ENCODE data around the gene ARL6IP5. TPM values are rescaled to one million over a fixed set of nuclear protein-coding genes. Genes with fewer than 3 reads are reported as not detected.

ARL6IP5 gene, protein sequence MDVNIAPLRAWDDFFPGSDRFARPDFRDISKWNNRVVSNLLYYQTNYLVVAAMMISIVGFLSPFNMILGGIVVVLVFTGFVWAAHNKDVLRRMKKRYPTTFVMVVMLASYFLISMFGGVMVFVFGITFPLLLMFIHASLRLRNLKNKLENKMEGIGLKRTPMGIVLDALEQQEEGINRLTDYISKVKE
- total RNA-seq: 111 and 116 TPM in 2 replicates
- polyA plus RNA-seq: 96.9 and 129 TPM in 2 replicates
- polyA plus RNA-seq (2011; cell fraction: cytosol; rRNA removed): 96.6 and 110 TPM in 2 replicates
- polyA plus RNA-seq (2011; cell fraction: nucleus; rRNA removed): 37.5 and 46.6 TPM in 2 replicates
- polyA plus RNA-seq (2012): 117 and 149 TPM in 2 replicates
- polyA minus RNA-seq: 181 and 225 TPM in 2 replicates
- polyA minus RNA-seq (2011; cell fraction: cytosol; rRNA and poly(A)+ RNA removed): 26.9 TPM
- 22.4 and 29.2 TPM in 2 replicates for polyA minus RNA-seq (2011; cell fraction: nucleus; rRNA and poly(A)+ RNA removed)
- Bru-seq, nascent RNA: percentile 89 among the genes with signal in this experiment
- percentile 96 among the genes with signal in this experiment for BruChase-seq, experiment 1, labeled RNA remaining after a 6-hour chase
- BruChase-seq, experiment 2, labeled RNA remaining after a 2-hour chase: percentile 86 among the genes with signal in this experiment
- long read RNA-seq, transcript ARL6IP5-201 (3 exons, 2,101 nt): major isoform, 862 of 883 reads
- long read RNA-seq, partial matches to known transcripts: 3 of 883 reads
- long read RNA-seq, other reads (novel, unspliced or antisense): 17 of 883 reads

GRCh38 chr3:69084326-69085167 is at the start of gene ARL6IP5:
ARL6IP5 (plus strand) TSS chr3:69084937; CDS start chr3:69085048, 111 bp downstream.
- peaks cover 45% of the 10 kb centered on the region for H3K79me2 ChIP-seq (ENCODE audit: control insufficient read depth, insufficient read depth, low read length)
- no peaks in the 10 kb centered on the region for H3K36me3 ChIP-seq (ENCODE audit: control insufficient read depth in 2 of 2, extremely low read depth in 1 of 2, insufficient read depth in 2 of 2, low read length in 2 of 2)
- H3K9ac ChIP-seq (replicated peaks; ENCODE audit: extremely low read depth, insufficient read depth, low read length): peak within 1 kb of the TSS; percentile 87
- H4K20me1 ChIP-seq (replicated peaks; ENCODE audit: control insufficient read depth, extremely low read depth, insufficient read depth, low read length): no peaks in the 10 kb centered on the region
- peak; percentile 83 for TF ChIP-seq JUN (IDR thresholded peaks at IDR 0.05; ENCODE audit: borderline replicate concordance, insufficient read depth, insufficient read length, low read depth)
- TF ChIP-seq, protein P1, sequence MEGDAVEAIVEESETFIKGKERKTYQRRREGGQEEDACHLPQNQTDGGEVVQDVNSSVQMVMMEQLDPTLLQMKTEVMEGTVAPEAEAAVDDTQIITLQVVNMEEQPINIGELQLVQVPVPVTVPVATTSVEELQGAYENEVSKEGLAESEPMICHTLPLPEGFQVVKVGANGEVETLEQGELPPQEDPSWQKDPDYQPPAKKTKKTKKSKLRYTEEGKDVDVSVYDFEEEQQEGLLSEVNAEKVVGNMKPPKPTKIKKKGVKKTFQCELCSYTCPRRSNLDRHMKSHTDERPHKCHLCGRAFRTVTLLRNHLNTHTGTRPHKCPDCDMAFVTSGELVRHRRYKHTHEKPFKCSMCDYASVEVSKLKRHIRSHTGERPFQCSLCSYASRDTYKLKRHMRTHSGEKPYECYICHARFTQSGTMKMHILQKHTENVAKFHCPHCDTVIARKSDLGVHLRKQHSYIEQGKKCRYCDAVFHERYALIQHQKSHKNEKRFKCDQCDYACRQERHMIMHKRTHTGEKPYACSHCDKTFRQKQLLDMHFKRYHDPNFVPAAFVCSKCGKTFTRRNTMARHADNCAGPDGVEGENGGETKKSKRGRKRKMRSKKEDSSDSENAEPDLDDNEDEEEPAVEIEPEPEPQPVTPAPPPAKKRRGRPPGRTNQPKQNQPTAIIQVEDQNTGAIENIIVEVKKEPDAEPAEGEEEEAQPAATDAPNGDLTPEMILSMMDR (IDR thresholded peaks at IDR 0.05; ENCODE audit: extremely low read depth in 1 of 2, insufficient read depth in 1 of 2, low read depth in 1 of 2, low read length in 2 of 2): no peak
- TF ChIP-seq FOS (IDR thresholded peaks at IDR 0.05; ENCODE audit: borderline replicate concordance, insufficient read depth, low read length): peak; percentile 66
- TF ChIP-seq EZH2 (IDR thresholded peaks at IDR 0.05; ENCODE audit: borderline replicate concordance, low read depth, low read length, severe bottlenecking): no peak
- peak; percentile 76 for TF ChIP-seq GATA2 (IDR thresholded peaks at IDR 0.05; ENCODE audit: insufficient read depth, insufficient read length, low read depth, low read length)
- TF ChIP-seq MYC (IDR thresholded peaks at IDR 0.05; ENCODE audit: low read depth, low read length): no peak
- TF ChIP-seq POLR2A (IDR thresholded peaks at IDR 0.05; ENCODE audit: low read depth, low read length): peak; percentile 70
- TF ChIP-seq, protein P2, sequence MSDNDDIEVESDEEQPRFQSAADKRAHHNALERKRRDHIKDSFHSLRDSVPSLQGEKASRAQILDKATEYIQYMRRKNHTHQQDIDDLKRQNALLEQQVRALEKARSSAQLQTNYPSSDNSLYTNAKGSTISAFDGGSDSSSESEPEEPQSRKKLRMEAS (IDR thresholded peaks at IDR 0.05; ENCODE audit: insufficient read depth, insufficient read length): no peak
- peak; percentile 58 for TF ChIP-seq POLR2AphosphoS5 (IDR thresholded peaks at IDR 0.05; ENCODE audit: insufficient read depth, low read depth, low read length)
- H3K27me3 ChIP-seq (ENCODE audit: control insufficient read depth in 2 of 2, insufficient read depth in 2 of 2, low read length in 2 of 2): no peaks in the 10 kb centered on the region
- ChIA-PET CTCF (interaction anchor here (1.0 to 2.1 kb wide), 3 partner anchors 17 to 222 kb away, joined by 4 to 5 read pairs (median 5); no protein-coding TSS in a partner anchor), POLR2A (interaction anchor here (0.9 to 1.9 kb wide), 3 partner anchors 10 to 32 kb away, joined by 3 to 5 read pairs (median 3); partner anchors contain the start of gene TMF1)
- peak within 1 kb of the TSS; percentile 77 to 87 (median 80) for H3K4me3 ChIP-seq (replicated peaks in 1 of 3; ENCODE audit: insufficient read depth in 1 of 3, low read depth in 1 of 3, low read length in 3 of 3)
- dilution Hi-C loops (cut with MboI; ENCODE audit: extremely low pct_ligation_motif_present, low sequenced_read_pairs): no loop called here
- peak; percentile 84 for FAIRE-seq
- peaks cover 72% of the 10 kb centered on the region for H3K4me1 ChIP-seq (ENCODE audit: control insufficient read depth, extremely low read depth, insufficient read depth, low read length)
- no peaks in the 10 kb centered on the region for H3K9me3 ChIP-seq (replicated peaks; ENCODE audit: control insufficient read depth, insufficient read depth, low read length)
- BruUV-seq (replicated peaks): no TSS peak
- DNase-seq (ENCODE audit: low read depth, low spot score): peak; percentile 93
- no peaks in the 10 kb centered on the region for H3K9me1 ChIP-seq (replicated peaks; ENCODE audit: control insufficient read depth, extremely low read depth, insufficient read depth, low read length)
- intact Hi-C loops (cut with micrococcal nuclease): loop anchor here (2.0 to 5.0 kb wide), 3 partner anchors 72 to 268 kb away; partner anchors contain the start of gene EOGT
- peak within 1 kb of the TSS; percentile 91 for H3K4me2 ChIP-seq (ENCODE audit: insufficient read depth, low read length)
- H3K27ac ChIP-seq (ENCODE audit: insufficient read depth, low read depth, low read length): peak within 1 kb of the TSS; percentile 68
- H2AFZ ChIP-seq (ENCODE audit: low read depth, low read length): peak within 1 kb of the TSS; percentile 71
